ENCODE measurements around the gene KCNRG. TPM values are rescaled to one million over a fixed set of nuclear protein-coding genes. Genes with fewer than 3 reads are reported as not detected.

The KCNRG gene
- total and polyA plus RNA-seq, 2 donors (not counting 1 experiment from before 2014, with no cell fraction given), result 0.86 to 3.4 TPM

- Histone ChIP-seq H3K4me1 (ENCODE audit: control insufficient read depth in 2 of 2, insufficient read depth in 2 of 2, low read length in 2 of 2) (peaks cover 0 to 15% of the 10 kb centered on the region in 2 donors), H3K27me3 (replicated peaks in 1 of 4; ENCODE audit: control extremely low read depth in 1 of 4, control insufficient read depth in 3 of 4, insufficient read depth in 4 of 4, low read length in 3 of 4) (no peaks in the 10 kb centered on the region), H3K79me2 (ENCODE audit: control insufficient read depth, insufficient read depth, low read length) (peaks cover 81% of the 10 kb centered on the region), H3K27ac (ENCODE audit: low read length in 2 of 2) (peak overlapping the region in 1 of 2 donors; percentile 10), H3K4me2 (replicated peaks; ENCODE audit: low read depth, low read length, poor library complexity, severe bottlenecking) (no peak overlapping the region), H2AFZ (ENCODE audit: insufficient read depth, low read depth, low read length, poor library complexity, severe bottlenecking) (no peak overlapping the region), H4K20me1 (ENCODE audit: control insufficient read depth, insufficient read depth, low read length, poor library complexity, severe bottlenecking) (peaks cover 6% of the 10 kb centered on the region), H3K9me3 (ENCODE audit: control extremely low read depth in 1 of 3, control insufficient read depth in 2 of 3, insufficient read depth in 1 of 3, low read length in 2 of 3) (no peaks in the 10 kb centered on the region), H3K36me3 (replicated peaks in 1 of 2; ENCODE audit: control extremely low read depth in 1 of 2, control insufficient read depth in 1 of 2, extremely low read depth in 1 of 2, insufficient read depth in 2 of 2, low read length in 1 of 2) (peaks cover 23 to 42% of the 10 kb centered on the region in 2 experiments), H3K4me3 (ENCODE audit: control extremely low read depth in 1 of 5, extremely low read depth in 1 of 5, insufficient read depth in 1 of 5, low read depth in 2 of 5, low read length in 4 of 5) (no peak overlapping the region), H3K9ac (ENCODE audit: low read length) (no peak overlapping the region)
- TF ChIP-seq EZH2 (IDR thresholded peaks at IDR 0.05; ENCODE audit: borderline replicate concordance, insufficient read depth, low read depth, low read length, poor library complexity, severe bottlenecking), result no peak
- TF ChIP-seq CTCF (IDR thresholded peaks at IDR 0.05), result no peak
- H3K4me3 Mint-ChIP-seq, result no peak overlapping the region
- intact Hi-C loops (cut with micrococcal nuclease), result no loop called here
- WGBS (ENCODE audit: insufficient coverage), result no CpG with 5 or more reads among the region's 1 CpG
- no peaks in the 10 kb centered on the region for H3K27me3 Mint-ChIP-seq
- no peak for DNase-seq
- H3K27ac Mint-ChIP-seq, result no peak overlapping the region
- H3K4me1 Mint-ChIP-seq, result peaks cover 25% of the 10 kb centered on the region
- ChIA-PET CTCF (interaction anchor here (0.9 to 3.6 kb wide), 6 partner anchors 8 to 842 kb away, joined by 3 to 20 read pairs (median 5); no protein-coding TSS in a partner anchor), POLR2A (interaction anchor here (1.2 kb wide), 1 partner anchor 55 kb away, joined by 3 read pairs; no protein-coding TSS in a partner anchor)
- no peaks in the 10 kb centered on the region for H3K9me3 Mint-ChIP-seq (ENCODE audit: insufficient read depth)
- no peak for ATAC-seq (ENCODE audit: low read depth)
Observed at GRCh38 chr13:50069261-50069660, 54.0 kb downstream of the KCNRG start.

GRCh38 chr13:50070186-50070585 is 54.9 kb downstream of the KCNRG start:
- Histone ChIP-seq H3K9ac (ENCODE audit: low read length) (no peak overlapping the region), H3K4me3 (ENCODE audit: control extremely low read depth in 1 of 5, extremely low read depth in 1 of 5, insufficient read depth in 1 of 5, low read depth in 2 of 5, low read length in 4 of 5) (no peak overlapping the region), H3K9me3 (ENCODE audit: control extremely low read depth in 1 of 3, control insufficient read depth in 2 of 3, insufficient read depth in 1 of 3, low read length in 2 of 3) (no peaks in the 10 kb centered on the region), H2AFZ (ENCODE audit: insufficient read depth, low read depth, low read length, poor library complexity, severe bottlenecking) (no peak overlapping the region), H3K4me2 (replicated peaks; ENCODE audit: low read depth, low read length, poor library complexity, severe bottlenecking) (no peak overlapping the region), H4K20me1 (ENCODE audit: control insufficient read depth, insufficient read depth, low read length, poor library complexity, severe bottlenecking) (peaks cover 6% of the 10 kb centered on the region), H3K79me2 (ENCODE audit: control insufficient read depth, insufficient read depth, low read length) (peaks cover 86% of the 10 kb centered on the region), H3K27me3 (replicated peaks in 1 of 4; ENCODE audit: control extremely low read depth in 1 of 4, control insufficient read depth in 3 of 4, insufficient read depth in 4 of 4, low read length in 3 of 4) (no peaks in the 10 kb centered on the region), H3K4me1 (ENCODE audit: control insufficient read depth in 2 of 2, insufficient read depth in 2 of 2, low read length in 2 of 2) (peaks cover 3 to 19% of the 10 kb centered on the region in 2 donors), H3K27ac (ENCODE audit: low read length in 2 of 2) (peak overlapping the region in 1 of 2 donors; percentile 10), H3K36me3 (replicated peaks in 1 of 2; ENCODE audit: control extremely low read depth in 1 of 2, control insufficient read depth in 1 of 2, extremely low read depth in 1 of 2, insufficient read depth in 2 of 2, low read length in 1 of 2) (peaks cover 23 to 42% of the 10 kb centered on the region in 2 experiments)
- TF ChIP-seq CTCF (IDR thresholded peaks at IDR 0.05) (no peak), EZH2 (IDR thresholded peaks at IDR 0.05; ENCODE audit: borderline replicate concordance, insufficient read depth, low read depth, low read length, poor library complexity, severe bottlenecking) (no peak)
- CTCF ChIA-PET, result interaction anchor here (1.2 to 2.2 kb wide), 4 partner anchors 12 to 842 kb away, joined by 4 to 6 read pairs (median 5); no protein-coding TSS in a partner anchor
- POLR2A ChIA-PET, result interaction anchor here (0.5 kb wide), 1 partner anchor 834 kb away, joined by 3 read pairs; no protein-coding TSS in a partner anchor
- H3K27me3 Mint-ChIP-seq, result no peaks in the 10 kb centered on the region
- no peaks in the 10 kb centered on the region for H3K9me3 Mint-ChIP-seq (ENCODE audit: insufficient read depth)
- no peak for DNase-seq
- no peak overlapping the region for H3K4me3 Mint-ChIP-seq
- ATAC-seq (ENCODE audit: low read depth), result no peak
- H3K27ac Mint-ChIP-seq, result no peak overlapping the region
- peaks cover 29% of the 10 kb centered on the region for H3K4me1 Mint-ChIP-seq
- intact Hi-C loops (cut with micrococcal nuclease), result no loop called here

Data from B cell (primary cell).